Neural progenitor cell (in vitro differentiated cells): ENCODE results near the gene GRAP.

ENCODE experiments used
- EZH2 ChIP-seq: fragments of 200-600 bp; sonication (generic); IDR thresholded peaks from 2 replicates; pipeline ENCODE4 v1.6.1; 2017; ENCODE audit warnings: antibody characterized with exemption, mild to moderate bottlenecking, moderate library complexity
- EZH2phosphoT487 ChIP-seq: fragments of 200-600 bp; sonication (generic); IDR thresholded peaks from 2 replicates; pipeline ENCODE4 v1.6.1; 2017; ENCODE audit warnings: antibody characterized with exemption
- TF ChIP-seq, protein P1 (sequence below): fragments of 200-600 bp; sonication (generic); IDR thresholded peaks from 2 replicates; pipeline ENCODE4 v1.5.1; 2017; ENCODE audit warnings: antibody characterized with exemption, mild to moderate bottlenecking

DNA sequence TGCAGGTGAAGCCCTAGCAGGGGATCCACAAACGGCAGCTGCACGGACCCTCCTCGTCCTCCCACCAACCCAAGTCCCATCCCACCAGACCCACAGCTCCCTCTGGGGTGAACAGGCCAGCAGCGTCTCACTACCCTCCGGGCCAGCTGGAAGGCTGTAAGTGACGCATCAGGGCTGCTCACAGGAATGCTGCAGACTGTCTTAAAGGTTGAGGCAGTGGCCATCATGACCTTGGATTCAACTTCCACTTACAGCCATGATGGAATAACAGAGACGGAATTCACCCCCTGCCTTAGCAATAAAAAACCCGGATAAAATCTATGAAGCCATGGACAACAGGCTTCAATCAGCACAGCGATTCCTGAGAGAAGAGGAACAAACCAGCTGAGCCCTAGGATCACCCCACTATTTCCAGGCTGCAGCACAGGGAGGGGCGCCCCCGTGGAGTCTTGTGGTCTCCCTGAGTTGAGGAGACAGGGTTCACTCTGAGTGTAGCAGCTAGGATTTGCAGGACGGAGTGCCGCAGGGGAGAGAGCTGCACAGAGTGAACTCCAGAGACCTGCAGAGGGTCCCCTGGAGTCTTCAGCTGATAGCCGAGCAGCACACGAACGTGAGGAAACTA is 52.7 kb downstream of the GRAP start:
- no peak for TF ChIP-seq EZH2
- TF ChIP-seq, protein P1, sequence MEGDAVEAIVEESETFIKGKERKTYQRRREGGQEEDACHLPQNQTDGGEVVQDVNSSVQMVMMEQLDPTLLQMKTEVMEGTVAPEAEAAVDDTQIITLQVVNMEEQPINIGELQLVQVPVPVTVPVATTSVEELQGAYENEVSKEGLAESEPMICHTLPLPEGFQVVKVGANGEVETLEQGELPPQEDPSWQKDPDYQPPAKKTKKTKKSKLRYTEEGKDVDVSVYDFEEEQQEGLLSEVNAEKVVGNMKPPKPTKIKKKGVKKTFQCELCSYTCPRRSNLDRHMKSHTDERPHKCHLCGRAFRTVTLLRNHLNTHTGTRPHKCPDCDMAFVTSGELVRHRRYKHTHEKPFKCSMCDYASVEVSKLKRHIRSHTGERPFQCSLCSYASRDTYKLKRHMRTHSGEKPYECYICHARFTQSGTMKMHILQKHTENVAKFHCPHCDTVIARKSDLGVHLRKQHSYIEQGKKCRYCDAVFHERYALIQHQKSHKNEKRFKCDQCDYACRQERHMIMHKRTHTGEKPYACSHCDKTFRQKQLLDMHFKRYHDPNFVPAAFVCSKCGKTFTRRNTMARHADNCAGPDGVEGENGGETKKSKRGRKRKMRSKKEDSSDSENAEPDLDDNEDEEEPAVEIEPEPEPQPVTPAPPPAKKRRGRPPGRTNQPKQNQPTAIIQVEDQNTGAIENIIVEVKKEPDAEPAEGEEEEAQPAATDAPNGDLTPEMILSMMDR, result no peak
- TF ChIP-seq EZH2phosphoT487, result no peak
